COLO668 (cell line): Measurements from ENCODE around the gene THOC3.
"Not testable (repeated sequence)": the region's sequence is repeated elsewhere in the genome, so short reads cannot be mapped to it uniquely, and the experiment has no call there.

Experiments
- DNase-seq: peaks from one replicate; lab custom pipeline; 2025; ENCODE audit not compliant: unreplicated experiment; lab: John Stamatoyannopoulos, UW

Gene THOC3

DNA sequence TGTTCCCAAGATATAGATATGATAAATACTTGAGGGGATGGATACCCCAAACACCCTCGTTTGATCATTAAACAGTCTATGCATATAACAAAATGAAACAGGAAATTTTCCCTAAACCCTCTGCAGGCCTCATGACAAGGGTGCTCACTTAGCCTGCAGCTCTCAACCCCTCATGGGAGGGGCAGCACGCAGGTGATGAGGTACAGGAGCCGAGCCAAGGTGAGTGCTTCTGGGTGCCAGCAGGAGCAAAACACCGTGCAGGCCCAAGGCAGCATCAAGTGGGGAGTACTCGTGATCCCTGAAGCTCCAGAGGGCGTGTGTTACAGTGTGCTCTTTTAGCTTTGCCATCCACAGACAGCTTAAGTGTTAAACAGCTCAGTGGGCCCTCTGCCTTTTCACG, 24.9 kb downstream of the THOC3 start:
- DNase-seq = not testable (repeated sequence)

DNA sequence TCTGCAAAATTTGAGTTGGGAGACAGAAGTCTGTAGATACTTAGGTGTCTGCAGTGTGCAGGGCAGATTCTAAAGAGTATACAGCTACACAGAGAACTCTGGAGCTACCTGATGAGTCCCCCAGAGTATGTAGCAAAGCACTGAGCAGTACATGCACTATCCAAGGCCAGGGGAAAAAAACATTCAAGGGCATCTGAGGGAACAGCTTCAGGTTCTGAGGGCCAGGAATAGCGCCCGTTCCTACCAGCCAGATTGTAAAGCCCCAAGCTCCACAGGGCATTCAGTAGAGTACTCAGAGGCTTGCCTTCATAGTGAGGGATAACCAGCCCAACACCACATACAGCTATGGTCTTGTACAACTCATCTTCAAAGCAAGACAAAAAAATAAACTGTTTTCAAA, 27.5 kb downstream of the THOC3 start:
- DNase-seq = not testable (repeated sequence)

DNA sequence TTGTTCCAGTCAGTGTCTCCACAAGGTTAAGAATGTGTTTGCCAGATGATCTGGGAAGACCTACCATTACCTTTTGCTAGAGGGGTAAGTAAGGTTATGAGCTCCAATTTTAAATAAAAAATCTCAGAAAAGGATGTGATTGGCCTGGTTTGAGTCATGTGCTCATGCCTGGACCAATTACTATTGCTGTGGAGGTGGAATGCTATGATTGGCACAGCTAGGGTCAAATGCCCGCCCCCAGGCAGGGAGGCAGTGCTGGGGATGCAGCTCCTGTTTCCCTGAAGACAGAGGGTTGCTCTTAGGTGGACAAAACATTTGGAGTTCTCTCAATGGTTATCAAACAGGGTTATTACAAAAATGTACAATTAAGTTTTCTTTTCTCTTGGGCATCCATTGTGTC, 29.6 kb downstream of the THOC3 start:
- not testable (repeated sequence) for DNase-seq

DNA sequence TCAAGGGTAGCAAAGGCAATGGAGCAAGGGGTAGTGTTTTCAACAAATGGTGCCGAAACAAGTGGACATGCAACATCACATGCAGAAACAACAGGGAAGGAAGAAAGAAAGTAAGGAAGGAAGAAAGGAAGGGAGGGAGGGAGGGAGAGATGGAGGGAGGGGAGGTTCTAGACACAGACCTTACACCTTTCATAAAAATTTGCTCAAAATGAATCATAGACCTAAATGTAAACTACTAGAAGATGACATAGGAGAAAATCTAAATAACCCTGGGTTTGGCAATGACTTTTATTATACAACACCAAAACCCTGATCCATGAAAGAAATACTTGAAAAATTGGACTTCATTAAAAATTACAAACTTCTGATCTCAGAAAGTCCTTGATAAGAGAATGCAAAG, 39.4 kb downstream of the THOC3 start:
- not testable (repeated sequence) for DNase-seq

DNA sequence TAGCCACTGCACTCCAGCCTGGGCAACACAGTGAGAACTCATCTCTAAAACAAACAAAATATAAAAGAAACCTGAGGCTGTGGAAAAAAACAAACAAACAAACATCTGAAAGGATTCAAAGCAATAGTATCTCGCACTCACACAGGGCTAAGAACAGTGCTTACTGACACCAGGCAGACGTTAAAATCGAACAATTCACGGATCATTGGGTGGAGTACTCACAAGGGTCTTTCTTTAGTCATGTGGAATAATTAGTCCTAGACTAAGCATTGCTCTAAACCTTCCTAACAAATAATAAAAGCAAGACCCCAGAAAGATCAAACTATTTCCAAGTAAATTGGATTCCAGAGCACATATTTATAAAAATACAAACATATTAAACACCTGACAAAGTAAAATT, 43.0 kb downstream of the THOC3 start:
- DNase-seq = not testable (repeated sequence)

DNA sequence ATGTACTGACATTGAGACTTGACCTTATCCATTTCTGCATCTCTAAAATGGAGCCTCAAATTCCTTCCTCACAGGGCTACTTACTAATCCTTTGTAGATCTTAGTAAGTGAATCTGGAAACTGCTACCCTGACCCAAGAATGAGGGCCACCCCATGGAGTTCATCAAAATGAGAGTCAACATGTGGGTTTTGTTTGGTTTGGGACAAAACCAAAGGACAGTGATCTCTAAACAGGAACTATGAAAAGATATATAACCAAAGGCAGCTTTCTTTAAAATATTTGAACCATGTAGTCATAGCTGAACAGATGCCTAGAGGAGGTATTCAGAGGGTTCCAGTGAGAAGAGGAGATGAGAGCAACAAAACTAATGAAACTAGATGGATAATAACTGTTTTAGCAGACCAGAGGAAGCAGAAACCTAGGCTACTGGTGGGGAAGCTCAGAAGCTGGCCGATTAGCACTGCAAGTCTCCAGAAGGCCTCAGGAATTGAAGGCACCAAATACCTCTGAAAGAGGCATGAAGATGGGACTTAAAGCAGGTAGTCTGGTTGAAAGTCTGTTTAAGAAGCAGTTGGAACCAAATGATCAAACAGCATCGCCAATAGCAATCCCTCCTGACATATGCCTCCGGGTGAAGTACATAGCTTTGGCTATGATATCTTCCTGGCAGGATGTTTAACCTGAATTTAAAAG, 45.8 kb downstream of the THOC3 start:
- no peak for DNase-seq

DNA sequence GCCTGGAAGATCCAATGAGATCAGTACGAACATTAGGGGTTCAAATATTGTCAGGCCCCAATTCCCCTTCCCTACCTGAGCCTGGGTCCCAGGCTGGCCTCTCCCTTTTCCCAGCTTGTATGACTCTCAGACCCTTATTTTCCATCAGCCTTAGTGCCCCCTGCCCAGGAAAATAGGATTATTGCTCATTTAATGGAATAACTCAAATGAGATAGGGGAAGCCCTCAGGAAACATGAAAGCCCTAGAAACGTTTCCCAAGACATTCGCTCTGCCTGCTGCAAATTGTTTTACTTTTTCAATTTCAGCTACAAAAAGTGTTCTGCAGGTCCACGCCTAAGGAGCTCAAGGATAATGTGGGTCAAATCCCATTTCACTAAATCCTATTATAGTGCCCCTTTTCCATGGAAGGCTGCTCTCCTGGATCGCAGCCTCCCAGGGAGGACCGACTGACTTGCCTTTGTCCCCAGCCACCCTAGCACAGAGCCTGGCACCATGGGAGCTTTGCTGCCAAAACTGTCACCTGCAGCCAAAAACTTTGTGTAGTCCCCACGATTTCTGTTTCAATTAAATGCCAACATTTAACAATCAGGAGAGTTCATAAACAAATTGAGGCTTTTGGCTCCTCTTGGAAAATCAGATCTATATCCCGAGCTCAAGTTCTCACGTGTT, 46.9 kb downstream of the THOC3 start:
- DNase-seq = no peak

DNA sequence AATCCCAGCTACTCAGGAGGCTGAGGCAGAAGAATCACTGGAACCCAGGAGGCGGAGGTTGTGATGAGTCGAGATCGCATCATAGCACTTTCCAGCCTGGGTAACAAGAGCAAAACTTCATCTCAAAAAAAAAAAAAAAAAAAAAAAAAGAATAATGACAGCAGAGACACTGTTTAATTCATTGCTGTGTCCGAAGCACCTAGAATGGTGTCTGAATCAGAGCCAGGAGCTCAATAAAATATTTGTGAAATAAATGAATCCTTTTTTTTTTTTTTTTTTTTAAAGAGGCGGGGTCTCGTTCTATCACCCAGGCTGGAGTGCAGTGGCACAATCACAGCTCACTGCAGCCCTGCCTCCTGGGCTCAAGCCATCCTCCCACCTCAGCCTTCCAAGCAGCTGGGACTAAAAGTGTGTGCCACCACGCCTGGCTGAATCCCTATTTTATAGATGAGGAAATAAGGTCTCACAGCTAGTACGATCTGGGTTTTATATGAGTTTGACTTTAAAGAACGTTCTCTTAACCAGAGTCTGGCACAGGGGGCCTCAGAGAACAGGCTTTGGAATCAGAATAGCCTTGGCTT, 47.8 kb downstream of the THOC3 start:
- no peak for DNase-seq

DNA sequence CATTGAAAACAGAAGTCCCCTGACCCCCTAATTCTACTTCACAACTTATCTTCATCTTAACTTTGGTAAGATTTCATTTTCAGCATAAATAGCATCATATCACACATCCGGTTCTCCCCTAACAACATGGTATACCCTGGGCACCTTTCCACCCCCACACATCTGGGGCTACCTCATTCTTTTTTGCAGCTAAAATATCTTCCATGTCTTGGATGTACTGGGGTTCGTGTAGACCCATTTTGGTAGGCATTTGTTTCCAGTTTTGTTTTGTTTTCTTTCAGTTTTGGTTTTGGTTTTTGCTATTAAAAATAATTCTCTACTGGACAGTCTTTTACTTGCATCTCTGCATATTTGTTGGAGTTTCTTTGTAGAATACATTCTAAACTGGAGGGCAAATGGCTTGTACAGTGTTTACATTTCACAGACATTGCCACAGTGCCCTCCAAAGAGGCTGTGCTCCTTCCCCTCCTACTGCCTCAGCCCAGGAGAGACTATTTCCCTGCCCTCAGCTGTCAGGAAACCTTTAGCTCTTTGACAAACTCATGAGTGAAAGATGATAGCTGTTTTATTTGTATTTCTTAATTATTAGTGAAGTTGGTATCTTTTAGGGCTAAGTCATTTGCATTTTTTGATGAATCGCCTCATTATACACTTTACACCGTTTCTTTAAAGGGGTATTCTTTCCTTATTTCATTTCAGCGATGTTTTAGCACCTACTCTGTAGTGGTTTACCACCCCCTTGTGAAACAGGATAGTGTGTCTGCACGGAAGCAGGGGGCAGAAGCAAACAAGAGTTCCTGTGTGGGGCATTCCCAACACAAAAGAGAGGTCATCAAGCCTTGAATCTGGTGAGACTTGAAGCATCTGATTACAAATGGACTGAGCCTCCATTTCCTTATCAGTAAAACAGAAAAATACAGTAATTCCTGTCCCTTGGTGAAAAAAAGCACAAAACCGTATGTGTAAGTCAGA, 52.8 kb downstream of the THOC3 start:
- not testable (repeated sequence) for DNase-seq

DNA sequence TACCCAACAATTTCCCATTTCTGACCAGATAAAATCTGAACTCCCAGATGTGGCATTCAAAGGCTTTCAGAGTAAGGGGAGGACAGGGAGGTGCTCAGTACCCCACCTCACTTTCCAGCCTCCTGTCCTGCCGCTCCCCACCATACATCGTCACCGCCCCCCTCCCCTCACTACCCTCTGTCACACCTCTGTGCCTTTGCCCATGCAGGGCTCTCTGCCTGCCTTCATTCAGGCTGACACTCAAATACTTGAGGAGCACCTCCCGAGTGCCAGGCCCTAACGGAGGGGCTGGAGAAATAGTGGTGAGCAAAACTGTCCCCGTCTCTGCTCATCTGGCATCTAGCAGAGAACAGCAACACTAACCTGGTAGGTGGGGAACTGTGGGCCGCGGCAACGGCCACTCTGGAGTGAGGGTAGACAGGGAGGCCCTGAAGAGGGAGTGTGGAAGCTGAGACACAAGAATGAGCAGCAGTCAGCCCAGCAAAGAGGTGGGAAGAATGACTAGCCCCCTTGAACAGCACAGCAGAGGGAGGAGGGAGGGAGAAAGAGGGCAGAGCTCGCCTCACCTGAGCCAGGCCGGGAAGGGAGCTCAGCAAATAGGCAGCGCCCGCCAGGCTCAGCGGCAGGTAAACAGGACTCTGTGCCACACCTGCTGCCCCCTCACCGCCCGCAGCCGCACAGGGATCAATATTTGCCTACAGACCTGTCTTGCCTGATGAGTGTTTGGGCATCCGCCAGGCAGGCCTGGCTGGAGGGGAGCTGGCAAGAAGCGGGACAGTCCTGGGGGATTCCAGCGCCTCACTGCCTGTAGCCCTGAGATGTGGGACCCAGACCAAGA, 54.1 kb downstream of the THOC3 start:
- not testable (repeated sequence) for DNase-seq

DNA sequence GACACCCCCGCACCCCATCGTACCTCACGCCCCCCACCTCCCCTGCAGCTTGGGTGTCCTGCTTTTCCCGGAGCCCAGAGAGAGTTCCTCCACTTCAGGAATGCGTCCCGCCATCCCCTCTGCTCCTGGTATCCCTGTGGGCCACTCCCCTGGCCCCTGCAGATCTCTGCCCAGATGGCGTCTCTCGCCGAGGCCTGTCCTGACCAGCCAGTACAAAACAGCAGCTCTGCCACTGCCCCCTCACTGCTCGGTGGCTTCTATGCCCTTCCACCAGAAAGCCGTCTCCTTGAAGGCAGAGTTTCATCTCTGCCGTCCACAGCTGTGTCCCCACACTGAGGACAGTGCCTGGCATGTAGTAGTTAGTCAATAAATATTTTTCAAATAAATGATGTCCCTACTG, 58.0 kb downstream of the THOC3 start:
- not testable (repeated sequence) for DNase-seq
